ENCODE measurements around the gene PCSK5.

Gene PCSK5

DNA sequence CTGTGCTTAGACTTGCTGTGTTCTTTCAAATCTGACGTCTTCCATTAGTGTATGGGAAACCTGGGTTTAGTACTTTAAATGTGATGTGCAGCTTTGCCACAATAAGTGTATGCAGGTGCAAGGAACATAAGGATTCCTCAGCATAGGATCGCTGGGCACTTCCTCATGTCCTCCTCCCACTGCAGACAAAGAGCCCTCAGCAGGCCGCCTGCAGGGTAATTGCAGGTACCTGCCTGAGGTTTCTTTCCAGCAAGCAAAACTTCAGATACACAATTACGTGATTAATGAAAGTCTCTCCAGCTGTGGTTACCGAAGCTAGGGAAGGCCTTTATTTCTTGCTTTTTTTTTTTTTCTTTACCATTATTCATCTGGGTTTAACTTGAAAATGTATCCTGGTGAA is 270.6 kb downstream of the PCSK5 start:
- Mint-ChIP-seq H3K36me3 (peaks cover 15% of the 10 kb centered on the region), H3K4me3 (no peak overlapping the region), H3K27me3 (no peaks in the 10 kb centered on the region), H3K4me1 (peaks cover under 1% of the 10 kb centered on the region), H3K27ac (no peak overlapping the region), H3K9me3 (no peaks in the 10 kb centered on the region)

DNA sequence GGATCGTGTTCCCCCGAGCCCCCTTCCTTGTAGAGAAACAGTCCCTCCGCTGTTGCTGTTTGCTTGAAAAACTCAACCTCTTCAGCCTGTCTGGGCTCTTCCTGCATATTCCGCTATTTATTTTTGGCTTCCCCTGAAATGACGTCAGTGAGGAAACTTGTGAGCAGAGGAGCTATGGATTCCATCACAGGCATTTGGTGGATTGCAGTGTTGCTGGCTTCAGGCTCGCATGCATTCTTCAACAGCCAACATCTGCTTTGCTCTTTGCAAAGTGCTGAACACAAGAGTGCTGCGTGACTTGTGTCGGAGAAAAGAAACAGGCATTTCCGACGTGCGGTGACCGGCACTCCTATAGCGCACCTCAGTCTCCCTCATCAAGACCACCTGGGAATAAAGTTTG is 271.1 kb downstream of the PCSK5 start:
- no peaks in the 10 kb centered on the region for H3K27me3 Mint-ChIP-seq
- peaks cover 5% of the 10 kb centered on the region for H3K4me1 Mint-ChIP-seq
- H3K36me3 Mint-ChIP-seq = peaks cover 15% of the 10 kb centered on the region
- H3K4me3 Mint-ChIP-seq = no peak overlapping the region
- no peaks in the 10 kb centered on the region for H3K9me3 Mint-ChIP-seq
- H3K27ac Mint-ChIP-seq = no peak overlapping the region

DNA sequence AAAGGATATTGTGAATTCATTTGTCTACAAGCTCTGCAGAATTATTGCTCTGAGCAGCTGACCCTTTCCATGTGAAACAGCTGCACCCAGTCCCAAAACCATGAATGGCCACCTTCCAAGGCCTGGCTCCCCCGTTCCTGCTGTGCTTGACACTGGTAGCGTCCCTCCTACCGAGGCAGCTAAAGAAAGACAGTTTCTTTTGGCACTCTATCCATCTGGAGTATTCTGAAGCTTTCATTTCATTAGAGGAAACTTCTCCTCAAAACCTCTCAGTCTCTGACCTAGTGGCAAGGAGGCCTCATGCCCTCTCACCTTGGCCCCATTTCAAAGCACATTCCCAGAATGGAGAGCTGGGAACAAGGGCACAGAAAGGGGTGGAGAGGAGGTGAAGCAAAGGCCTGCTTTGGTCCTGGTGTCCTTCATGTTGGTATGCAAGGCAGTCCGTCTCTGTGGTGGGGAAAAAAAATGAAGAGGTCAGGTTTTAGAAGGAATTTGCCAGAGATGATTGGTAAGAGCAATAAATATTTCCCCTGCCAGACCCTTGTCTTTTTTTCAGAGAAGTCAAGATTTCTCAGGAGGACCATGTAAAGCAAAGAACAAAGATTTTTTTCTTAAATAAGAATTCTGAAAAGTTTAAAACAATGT is 271.7 kb downstream of the PCSK5 start:
- Mint-ChIP-seq H3K27me3 (no peaks in the 10 kb centered on the region), H3K4me3 (no peak overlapping the region), H3K9me3 (no peaks in the 10 kb centered on the region), H3K27ac (no peak overlapping the region), H3K36me3 (peaks cover 11% of the 10 kb centered on the region), H3K4me1 (peaks cover 5% of the 10 kb centered on the region)

DNA sequence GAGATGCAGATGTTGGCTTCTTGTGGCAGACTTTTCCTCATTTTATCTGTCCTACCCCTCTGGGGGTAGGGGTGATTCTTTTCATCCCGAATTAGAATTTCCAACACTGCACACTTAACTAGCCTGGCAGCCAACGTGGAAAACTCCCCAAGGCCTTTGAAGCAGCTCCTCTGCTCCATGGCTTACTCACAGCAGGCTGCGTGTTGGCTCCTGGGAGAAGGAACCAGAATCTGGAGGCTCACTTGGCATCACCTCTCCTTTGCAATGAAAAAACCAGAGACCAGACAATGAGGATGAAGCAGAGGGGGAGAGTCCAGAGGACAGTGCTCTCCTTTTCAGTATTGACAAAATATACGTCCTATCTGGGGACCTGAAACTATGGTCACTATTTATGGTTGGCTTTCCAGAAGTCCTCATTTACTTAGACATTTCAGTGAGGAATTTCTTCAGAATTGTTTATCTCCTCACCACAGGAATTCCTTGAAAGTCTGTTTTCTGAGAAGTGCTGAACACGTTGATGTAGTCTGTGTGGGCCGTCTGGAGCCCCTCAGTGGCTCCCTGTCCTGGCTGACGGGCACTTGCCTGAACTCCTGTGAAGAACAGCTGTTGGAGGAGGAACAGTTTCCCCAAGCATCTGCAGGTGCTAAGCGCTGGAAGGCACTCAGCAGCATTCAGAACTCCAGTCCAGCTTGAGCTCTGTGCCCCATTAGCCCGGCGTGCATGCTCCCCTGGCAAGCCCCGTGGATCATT is 272.5 kb downstream of the PCSK5 start:
- no peak overlapping the region for H3K4me3 Mint-ChIP-seq
- no peaks in the 10 kb centered on the region for H3K27me3 Mint-ChIP-seq
- H3K36me3 Mint-ChIP-seq = peaks cover 12% of the 10 kb centered on the region
- peaks cover 5% of the 10 kb centered on the region for H3K4me1 Mint-ChIP-seq
- no peak overlapping the region for H3K27ac Mint-ChIP-seq
- no peaks in the 10 kb centered on the region for H3K9me3 Mint-ChIP-seq

DNA sequence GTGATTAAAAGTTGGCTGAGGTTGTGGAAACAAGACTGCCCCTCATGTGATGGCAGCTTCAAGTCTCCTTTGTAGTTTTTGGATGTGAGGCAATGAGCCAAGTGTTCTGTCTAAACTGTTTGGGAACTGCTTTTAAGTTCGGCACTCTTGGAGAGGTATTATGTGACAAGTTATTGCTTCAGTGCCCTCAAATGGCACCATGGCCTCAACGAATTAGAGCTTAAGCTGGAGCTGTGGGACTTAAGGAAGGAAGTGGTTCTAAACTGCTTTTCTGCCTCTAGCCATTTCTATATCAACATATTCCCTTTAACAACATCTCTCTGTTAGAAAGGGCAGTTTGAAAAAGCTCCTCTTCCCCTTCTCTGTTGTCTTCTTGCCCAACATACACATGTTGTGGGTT is 276.1 kb downstream of the PCSK5 start:
- peaks cover 17% of the 10 kb centered on the region for H3K36me3 Mint-ChIP-seq
- peaks cover 5% of the 10 kb centered on the region for H3K4me1 Mint-ChIP-seq
- no peaks in the 10 kb centered on the region for H3K9me3 Mint-ChIP-seq
- H3K27me3 Mint-ChIP-seq = no peaks in the 10 kb centered on the region
- H3K27ac Mint-ChIP-seq = no peak overlapping the region
- H3K4me3 Mint-ChIP-seq = no peak overlapping the region

DNA sequence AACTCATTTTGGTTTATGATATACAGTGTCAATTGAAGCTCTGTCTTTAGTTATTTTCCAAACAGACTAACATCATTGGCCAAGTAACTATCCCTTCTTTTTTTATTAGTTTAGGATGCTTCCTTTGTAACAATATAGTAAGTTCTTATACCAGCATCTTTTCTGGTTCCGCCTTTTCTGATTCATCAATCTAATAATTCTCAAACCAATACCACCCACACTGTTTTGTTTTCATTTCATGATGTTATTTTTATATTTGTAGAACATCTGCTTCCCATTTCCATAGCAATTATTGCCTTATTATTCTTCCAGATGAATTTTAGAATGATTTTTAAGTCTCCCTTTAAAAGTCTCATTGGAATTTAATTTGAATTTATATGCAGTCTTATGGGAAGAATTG is 285.7 kb downstream of the PCSK5 start:
- Mint-ChIP-seq H3K27me3 (no peaks in the 10 kb centered on the region), H3K9me3 (no peaks in the 10 kb centered on the region), H3K4me1 (no peaks in the 10 kb centered on the region), H3K4me3 (no peak overlapping the region), H3K36me3 (peaks cover 18% of the 10 kb centered on the region), H3K27ac (no peak overlapping the region)

DNA sequence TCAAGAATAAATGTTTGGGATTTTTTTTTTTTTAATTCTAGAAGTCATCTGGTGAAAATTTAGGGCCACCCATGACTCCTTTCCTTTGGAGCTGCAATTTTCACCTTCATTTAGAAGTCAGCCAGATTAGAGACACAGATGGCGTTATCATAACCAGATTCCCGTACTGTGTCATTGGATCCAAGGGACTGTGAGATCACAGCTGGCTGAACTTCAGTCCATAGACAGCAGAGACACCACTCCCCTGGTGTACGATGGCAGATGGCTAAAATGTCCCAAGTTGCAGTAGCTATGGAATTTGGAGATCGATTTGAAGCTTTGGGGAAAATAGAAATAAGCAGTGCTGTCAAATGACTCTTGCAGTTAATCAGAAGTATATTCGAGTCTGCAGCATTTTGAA is 287.5 kb downstream of the PCSK5 start:
- Mint-ChIP-seq H3K27ac (no peak overlapping the region), H3K27me3 (no peaks in the 10 kb centered on the region), H3K4me1 (no peaks in the 10 kb centered on the region), H3K4me3 (no peak overlapping the region), H3K36me3 (peaks cover 24% of the 10 kb centered on the region), H3K9me3 (no peaks in the 10 kb centered on the region)

DNA sequence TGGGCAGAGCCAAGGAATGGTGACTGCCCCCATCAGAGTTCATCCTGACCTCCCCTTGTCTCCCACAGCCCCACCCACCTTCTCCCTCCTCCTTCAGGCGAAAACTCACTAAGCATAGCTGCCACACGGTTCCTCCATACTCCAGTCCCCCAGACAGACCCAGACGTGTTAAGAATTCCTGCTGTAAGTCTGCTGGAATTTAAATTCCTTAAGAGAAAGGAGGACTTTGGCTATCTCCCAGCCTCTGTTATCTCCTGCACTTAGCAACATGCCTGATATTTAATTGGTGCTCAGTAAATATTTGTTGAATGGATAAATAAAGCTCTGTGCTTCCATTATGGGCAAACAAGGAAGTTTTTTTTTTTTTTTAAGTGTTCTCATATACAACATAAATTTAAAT is 290.1 kb downstream of the PCSK5 start:
- peaks cover 24% of the 10 kb centered on the region for H3K36me3 Mint-ChIP-seq
- no peaks in the 10 kb centered on the region for H3K9me3 Mint-ChIP-seq
- H3K4me1 Mint-ChIP-seq = no peaks in the 10 kb centered on the region
- no peaks in the 10 kb centered on the region for H3K27me3 Mint-ChIP-seq
- H3K4me3 Mint-ChIP-seq = no peak overlapping the region
- H3K27ac Mint-ChIP-seq = no peak overlapping the region

DNA sequence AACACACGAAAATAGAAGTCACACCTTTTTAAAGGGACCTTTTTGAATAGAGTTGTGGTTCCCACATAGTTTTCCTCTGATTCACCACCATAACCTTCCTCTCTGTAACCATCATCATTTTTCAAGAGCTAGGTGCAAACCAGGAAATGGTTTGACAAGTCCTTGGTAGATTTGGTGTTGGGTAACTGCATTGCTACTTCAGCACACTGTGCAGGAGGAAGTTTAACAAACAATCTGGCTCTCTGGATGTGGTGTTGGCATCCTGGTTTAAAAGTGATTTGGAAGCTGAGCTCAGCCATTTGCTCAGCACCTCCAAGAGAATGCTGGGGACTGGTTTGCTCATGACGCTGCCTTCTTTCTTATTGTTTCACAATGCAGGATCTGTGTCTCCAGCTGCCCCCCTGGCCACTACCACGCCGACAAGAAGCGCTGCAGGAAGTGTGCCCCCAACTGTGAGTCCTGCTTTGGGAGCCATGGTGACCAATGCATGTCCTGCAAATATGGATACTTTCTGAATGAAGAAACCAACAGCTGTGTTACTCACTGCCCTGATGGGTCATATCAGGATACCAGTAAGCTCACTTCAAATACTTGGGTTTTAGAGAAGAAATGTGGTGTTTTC is 290.7 kb downstream of the PCSK5 start:
- no peaks in the 10 kb centered on the region for H3K9me3 Mint-ChIP-seq
- peaks cover 20% of the 10 kb centered on the region for H3K36me3 Mint-ChIP-seq
- no peaks in the 10 kb centered on the region for H3K27me3 Mint-ChIP-seq
- no peak overlapping the region for H3K4me3 Mint-ChIP-seq
- H3K4me1 Mint-ChIP-seq = no peaks in the 10 kb centered on the region
- H3K27ac Mint-ChIP-seq = no peak overlapping the region

DNA sequence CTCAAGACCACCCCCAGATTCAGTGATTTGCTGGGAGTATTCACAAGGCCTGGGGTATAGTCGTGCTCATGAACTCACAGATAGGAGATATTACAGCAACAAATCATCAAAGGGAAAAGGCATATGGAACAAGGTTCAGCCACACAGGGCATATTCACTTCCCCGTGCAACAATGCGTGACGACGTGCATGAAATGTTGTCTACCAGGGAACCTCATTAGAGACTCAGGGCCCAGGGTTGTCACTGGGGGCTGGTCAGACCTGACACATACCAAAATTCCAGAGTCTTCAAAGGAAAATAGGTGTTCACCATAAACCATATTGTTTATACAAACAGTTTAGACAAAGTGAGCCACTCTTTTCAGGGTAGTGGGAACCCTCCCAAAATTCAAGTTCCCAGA is 291.3 kb downstream of the PCSK5 start:
- Mint-ChIP-seq H3K27me3 (no peaks in the 10 kb centered on the region), H3K9me3 (no peaks in the 10 kb centered on the region), H3K27ac (no peak overlapping the region), H3K4me1 (no peaks in the 10 kb centered on the region), H3K4me3 (no peak overlapping the region), H3K36me3 (peaks cover 18% of the 10 kb centered on the region)

DNA sequence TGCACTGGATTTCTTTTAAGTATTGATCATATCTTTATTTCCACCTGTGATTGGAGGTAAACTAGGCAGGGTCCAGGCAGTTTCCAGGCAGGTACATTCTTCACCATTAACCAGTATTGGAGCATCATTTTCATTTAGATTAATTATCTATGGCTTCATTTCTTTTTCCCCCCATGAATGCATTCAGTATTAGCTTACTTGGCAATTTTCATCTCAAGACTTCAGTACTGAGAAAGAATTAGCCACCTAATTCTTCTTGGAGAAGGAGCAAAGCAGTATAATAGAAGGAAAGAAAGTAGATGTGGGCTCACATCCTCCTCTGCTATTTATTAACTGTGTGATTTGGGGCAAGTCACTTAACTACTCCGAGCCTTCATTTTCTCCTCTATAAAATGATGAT is 295.0 kb downstream of the PCSK5 start:
- Mint-ChIP-seq H3K4me1 (no peaks in the 10 kb centered on the region), H3K4me3 (no peak overlapping the region), H3K27ac (no peak overlapping the region), H3K27me3 (no peaks in the 10 kb centered on the region), H3K36me3 (peaks cover 22% of the 10 kb centered on the region), H3K9me3 (no peaks in the 10 kb centered on the region)

DNA sequence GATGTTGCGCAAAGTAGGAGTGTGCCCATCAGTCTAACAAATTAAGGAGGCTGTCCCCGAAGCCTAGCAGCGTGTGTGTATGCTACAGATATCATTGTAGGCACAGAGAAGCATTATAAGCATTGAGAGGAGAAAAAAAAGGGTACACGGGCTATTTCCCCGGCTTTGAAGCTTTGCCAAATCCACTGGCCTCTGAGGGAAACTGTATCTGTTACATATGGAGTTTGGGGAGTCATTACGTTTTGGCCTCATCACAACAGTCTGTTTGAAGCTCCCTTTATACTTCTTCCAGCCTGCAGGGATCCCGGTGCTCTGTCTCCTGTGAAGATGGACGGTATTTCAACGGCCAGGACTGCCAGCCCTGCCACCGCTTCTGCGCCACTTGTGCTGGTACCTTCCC is 297.8 kb downstream of the PCSK5 start:
- Mint-ChIP-seq H3K27ac (no peak overlapping the region), H3K9me3 (no peaks in the 10 kb centered on the region), H3K4me1 (no peaks in the 10 kb centered on the region), H3K27me3 (no peaks in the 10 kb centered on the region), H3K36me3 (peaks cover 22% of the 10 kb centered on the region), H3K4me3 (no peak overlapping the region)

DNA sequence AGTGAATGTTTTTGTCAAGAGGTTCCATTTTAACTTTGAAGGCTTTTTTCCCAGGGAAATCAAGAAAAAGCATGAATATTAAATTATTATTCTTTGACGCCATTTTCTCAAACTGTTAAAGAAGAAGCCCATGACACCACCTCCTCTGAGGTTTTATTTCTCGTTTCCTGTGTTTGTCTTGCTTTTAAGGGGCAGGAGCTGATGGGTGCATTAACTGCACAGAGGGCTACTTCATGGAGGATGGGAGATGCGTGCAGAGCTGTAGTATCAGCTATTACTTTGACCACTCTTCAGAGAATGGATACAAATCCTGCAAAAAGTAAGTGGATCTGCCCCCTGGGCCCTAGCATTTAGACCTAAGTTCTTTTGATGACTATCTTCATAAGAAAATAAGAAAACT is 298.4 kb downstream of the PCSK5 start:
- no peaks in the 10 kb centered on the region for H3K9me3 Mint-ChIP-seq
- H3K4me3 Mint-ChIP-seq = no peak overlapping the region
- no peak overlapping the region for H3K27ac Mint-ChIP-seq
- peaks cover 23% of the 10 kb centered on the region for H3K36me3 Mint-ChIP-seq
- no peaks in the 10 kb centered on the region for H3K4me1 Mint-ChIP-seq
- no peaks in the 10 kb centered on the region for H3K27me3 Mint-ChIP-seq

DNA sequence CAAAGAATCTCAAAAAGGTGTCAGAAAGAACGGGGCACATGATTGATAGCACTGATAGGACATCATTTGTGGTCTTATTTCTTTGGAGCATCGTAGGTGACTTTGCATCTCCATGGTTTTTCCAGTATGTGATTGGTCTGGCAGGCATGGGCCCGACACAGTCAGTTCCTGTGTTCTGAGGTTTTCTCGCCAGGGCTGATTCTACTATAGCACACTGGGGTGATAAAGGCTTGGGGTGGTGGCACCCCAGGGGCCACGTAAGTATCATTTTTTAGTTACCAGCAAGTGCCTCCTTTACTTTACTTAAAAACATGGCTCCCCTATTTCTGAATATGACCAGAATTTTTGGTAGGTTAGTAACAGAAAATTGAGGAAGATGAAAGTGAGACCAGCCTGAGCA is 301.0 kb downstream of the PCSK5 start:
- Mint-ChIP-seq H3K4me3 (no peak overlapping the region), H3K36me3 (peaks cover 23% of the 10 kb centered on the region), H3K4me1 (no peaks in the 10 kb centered on the region), H3K27me3 (no peaks in the 10 kb centered on the region), H3K9me3 (no peaks in the 10 kb centered on the region), H3K27ac (no peak overlapping the region)

DNA sequence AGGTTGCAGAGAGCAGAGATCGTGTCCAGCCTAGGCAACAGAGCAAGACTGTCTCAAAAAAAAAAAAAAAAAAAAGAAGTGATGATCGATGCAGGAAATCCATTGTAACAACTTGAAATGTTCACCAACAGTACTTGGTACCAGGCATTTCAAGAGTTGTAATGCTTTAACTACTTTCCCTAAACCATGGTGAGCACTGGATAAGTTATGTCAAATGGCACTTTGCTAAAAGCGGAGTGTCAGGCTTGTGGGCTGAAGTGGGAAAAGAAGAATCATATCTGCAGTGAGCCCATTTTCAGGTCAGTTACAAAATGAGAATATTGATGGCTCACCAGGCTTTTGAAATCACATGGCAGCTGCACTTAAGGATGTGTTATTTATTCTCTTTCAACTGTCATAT is 301.5 kb downstream of the PCSK5 start:
- H3K36me3 Mint-ChIP-seq = peaks cover 23% of the 10 kb centered on the region
- H3K27ac Mint-ChIP-seq = no peak overlapping the region
- no peak overlapping the region for H3K4me3 Mint-ChIP-seq
- H3K27me3 Mint-ChIP-seq = no peaks in the 10 kb centered on the region
- no peaks in the 10 kb centered on the region for H3K4me1 Mint-ChIP-seq
- no peaks in the 10 kb centered on the region for H3K9me3 Mint-ChIP-seq

DNA sequence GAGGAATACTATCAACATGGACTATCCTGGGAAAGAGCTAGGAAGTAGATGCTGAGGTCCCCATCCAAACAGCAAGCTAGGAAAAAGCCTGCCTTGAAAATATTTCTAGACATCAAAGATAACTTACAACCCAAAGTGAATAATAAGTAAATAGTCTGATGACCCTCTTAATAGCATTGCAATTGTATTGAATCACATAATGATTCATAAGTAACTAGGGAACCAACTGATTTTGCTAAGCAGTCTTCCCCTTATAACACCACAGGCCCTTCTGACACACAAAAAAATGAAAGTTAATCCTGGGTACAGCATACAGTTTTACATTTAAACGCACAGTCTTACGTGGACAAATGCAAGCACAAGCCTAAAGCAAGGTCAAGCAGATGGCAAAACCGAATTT is 304.4 kb downstream of the PCSK5 start:
- Mint-ChIP-seq H3K4me3 (no peak overlapping the region), H3K9me3 (no peaks in the 10 kb centered on the region), H3K36me3 (peaks cover 19% of the 10 kb centered on the region), H3K27me3 (no peaks in the 10 kb centered on the region), H3K4me1 (no peaks in the 10 kb centered on the region), H3K27ac (no peak overlapping the region)

Data from activated naive CD4-positive, alpha-beta T cell treated with anti-CD3 and anti-CD28 coated beads, Interleukin-2, amount 50 U/mL, for 24 hours (primary cell).